Endothelial cell of hepatic sinusoid (primary cell): ENCODE measurements around the gene RERE.
"Not testable (repeated sequence)": the region's sequence is repeated elsewhere in the genome, so short reads cannot be mapped to it uniquely, and the experiment has no call there.

Experiments
- in situ Hi-C: cut with HindIII; loops from 2 replicates; pipeline ENCODE4 v1.10.0; 2017; ENCODE audit warnings: low sequenced_read_pairs

RERE gene

GRCh38 chr1:8506456-8506855 lies 311.0 kb downstream of the RERE start:
- in situ Hi-C loops, result no loop called here

GRCh38 chr1:8503842-8504241 lies 313.6 kb downstream of the RERE start:
- in situ Hi-C loops, result no loop called here

GRCh38 chr1:8502949-8503348 lies 314.5 kb downstream of the RERE start:
- in situ Hi-C loops, result not testable (repeated sequence)

- in situ Hi-C loops, result no loop called here
These were observed 320.1 kb downstream of the RERE start for GRCh38 chr1:8497210-8497819.

GRCh38 chr1:8496473-8496872 lies 321.0 kb downstream of the RERE start:
- in situ Hi-C loops, result no loop called here

- in situ Hi-C loops, result no loop called here
These were observed 321.5 kb downstream of the RERE start for GRCh38 chr1:8495928-8496401.

GRCh38 chr1:8494681-8495080 lies 322.8 kb downstream of the RERE start:
- in situ Hi-C loops, result no loop called here

- in situ Hi-C loops, result no loop called here
These were observed 323.4 kb downstream of the RERE start for GRCh38 chr1:8493916-8494540.

- in situ Hi-C loops, result no loop called here
These were observed 330.2 kb downstream of the RERE start for GRCh38 chr1:8487249-8487648.

GRCh38 chr1:8486047-8486446 lies 331.4 kb downstream of the RERE start:
- in situ Hi-C loops, result no loop called here

- in situ Hi-C loops, result no loop called here
These were observed 333.9 kb downstream of the RERE start for GRCh38 chr1:8483586-8483985.

- in situ Hi-C loops, result no loop called here
These were observed 334.5 kb downstream of the RERE start for GRCh38 chr1:8482979-8483381.

GRCh38 chr1:8481650-8482380 lies 335.6 kb downstream of the RERE start:
- in situ Hi-C loops, result no loop called here

GRCh38 chr1:8478566-8478965 lies 338.9 kb downstream of the RERE start:
- in situ Hi-C loops, result no loop called here

GRCh38 chr1:8477983-8478362 lies 339.5 kb downstream of the RERE start:
- in situ Hi-C loops, result no loop called here

GRCh38 chr1:8477166-8477982 lies 340.1 kb downstream of the RERE start:
- in situ Hi-C loops, result no loop called here

GRCh38 chr1:8476006-8476405 lies 341.4 kb downstream of the RERE start:
- in situ Hi-C loops, result no loop called here

- in situ Hi-C loops, result loop anchor here (5.0 kb wide), 1 partner anchor 38 kb away; no protein-coding TSS in a partner anchor
These were observed 343.1 kb downstream of the RERE start for GRCh38 chr1:8474369-8474768.

- in situ Hi-C loops, result loop anchor here (5.0 kb wide), 1 partner anchor 38 kb away; no protein-coding TSS in a partner anchor
These were observed 343.5 kb downstream of the RERE start for GRCh38 chr1:8473891-8474300.

- in situ Hi-C loops, result loop anchor here (5.0 kb wide), 1 partner anchor 39 kb away; no protein-coding TSS in a partner anchor
These were observed 344.1 kb downstream of the RERE start for GRCh38 chr1:8473121-8473875.
